MM.1S (cell line): Measurements from ENCODE around the gene DSCAM.

Experiments used
- EZH2 ChIP-seq: fragments of 300-600 bp; sonication (generic); optimal IDR thresholded peaks from 2 replicates; pipeline ENCODE3; 2017; ENCODE audit warnings: low read depth, mild to moderate bottlenecking, antibody characterized with exemption, low read length, mixed read lengths
- EZH2phosphoT487 ChIP-seq: fragments of 300-600 bp; sonication (generic); IDR thresholded peaks from 2 replicates; pipeline ENCODE4 v1.6.1; 2018; ENCODE audit warnings: antibody characterized with exemption, low read length
- TF ChIP-seq, protein P1 (sequence below): fragments of 300-600 bp; sonication (generic); IDR thresholded peaks from 2 replicates; pipeline ENCODE4 v1.5.1; 2016; ENCODE audit warnings: antibody characterized with exemption, low read length, mixed read lengths

GRCh38 chr21:40658311-40658710 lies 188.6 kb downstream of the DSCAM start:
- TF ChIP-seq, protein P1, sequence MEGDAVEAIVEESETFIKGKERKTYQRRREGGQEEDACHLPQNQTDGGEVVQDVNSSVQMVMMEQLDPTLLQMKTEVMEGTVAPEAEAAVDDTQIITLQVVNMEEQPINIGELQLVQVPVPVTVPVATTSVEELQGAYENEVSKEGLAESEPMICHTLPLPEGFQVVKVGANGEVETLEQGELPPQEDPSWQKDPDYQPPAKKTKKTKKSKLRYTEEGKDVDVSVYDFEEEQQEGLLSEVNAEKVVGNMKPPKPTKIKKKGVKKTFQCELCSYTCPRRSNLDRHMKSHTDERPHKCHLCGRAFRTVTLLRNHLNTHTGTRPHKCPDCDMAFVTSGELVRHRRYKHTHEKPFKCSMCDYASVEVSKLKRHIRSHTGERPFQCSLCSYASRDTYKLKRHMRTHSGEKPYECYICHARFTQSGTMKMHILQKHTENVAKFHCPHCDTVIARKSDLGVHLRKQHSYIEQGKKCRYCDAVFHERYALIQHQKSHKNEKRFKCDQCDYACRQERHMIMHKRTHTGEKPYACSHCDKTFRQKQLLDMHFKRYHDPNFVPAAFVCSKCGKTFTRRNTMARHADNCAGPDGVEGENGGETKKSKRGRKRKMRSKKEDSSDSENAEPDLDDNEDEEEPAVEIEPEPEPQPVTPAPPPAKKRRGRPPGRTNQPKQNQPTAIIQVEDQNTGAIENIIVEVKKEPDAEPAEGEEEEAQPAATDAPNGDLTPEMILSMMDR: no peak
- no peak for TF ChIP-seq EZH2
- TF ChIP-seq EZH2phosphoT487: no peak
